ENCODE data around the gene KRI1. TPM values are rescaled to one million over a fixed set of nuclear protein-coding genes. Genes with fewer than 3 reads are reported as not detected.

KRI1 gene
- polyA plus RNA-seq: 10 to 100 TPM; 16.4 to 25.3 TPM

DNA sequence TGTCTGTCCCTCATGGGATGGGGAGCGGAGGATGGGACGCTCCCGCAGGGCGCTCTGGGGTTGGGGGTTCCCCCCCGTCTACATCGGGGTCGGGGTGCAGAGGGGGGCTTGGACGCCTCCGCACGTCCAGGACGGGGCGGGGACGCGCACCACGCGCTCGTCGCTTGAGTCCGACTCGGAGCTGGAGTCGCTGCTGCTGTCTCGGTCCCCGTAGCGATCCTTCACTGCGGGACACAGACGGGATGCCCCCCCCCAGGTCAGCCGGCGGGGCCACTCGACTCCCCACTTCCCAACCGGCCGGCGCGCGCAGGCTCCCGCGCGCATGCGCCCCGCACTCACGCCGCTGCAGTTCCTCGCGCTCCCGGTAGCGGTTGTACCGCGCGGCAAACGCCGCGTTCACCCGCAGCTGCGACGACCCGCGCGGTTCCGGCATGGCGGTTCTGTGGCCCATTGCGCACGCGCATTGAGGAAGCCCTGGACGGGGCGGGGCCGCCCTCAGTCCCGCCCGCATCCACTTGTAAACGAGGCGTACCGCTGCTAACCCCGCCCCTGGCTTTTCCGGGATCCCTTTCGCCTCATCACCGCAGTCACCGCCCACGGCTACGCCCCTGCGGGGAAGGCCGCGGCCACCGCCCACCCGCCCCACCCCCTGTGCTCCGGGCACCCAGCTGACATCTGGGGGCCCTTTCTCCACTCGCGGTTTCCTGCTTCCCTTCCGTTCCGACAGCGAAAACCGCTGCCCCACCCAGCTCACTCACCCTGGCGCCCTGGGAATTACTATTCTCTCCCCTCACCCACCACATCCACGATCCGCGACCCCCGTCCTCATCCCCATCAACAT lies at the start of gene KRI1:
TSS of gene KRI1 (minus strand) at position 444 of the 841 bp plus-strand sequence. CDS start at position 433, 11 bp downstream.
- no peaks in the 10 kb centered on the region for H3K36me3 ChIP-seq (ENCODE audit: control insufficient read depth in 2 of 2, insufficient read depth in 2 of 2, low read length in 1 of 2)
- H3K9me3 ChIP-seq (ENCODE audit: control insufficient read depth in 2 of 2, insufficient read depth in 1 of 2, low read depth in 1 of 2, low read length in 1 of 2): no peaks in the 10 kb centered on the region
- WGBS, 2 donors: 0% methylated on average over 70 to 94 of the region's 94 CpGs
- H3K27ac ChIP-seq (ENCODE audit: low read depth in 2 of 2, low read length in 1 of 2): peak within 1 kb of the TSS; percentile 93 to 94
- H3K4me1 ChIP-seq (ENCODE audit: control insufficient read depth in 2 of 2, insufficient read depth in 2 of 2, low read length in 1 of 2): peaks cover 3 to 4% of the 10 kb centered on the region in 2 donors
- H3K4me3 ChIP-seq (ENCODE audit: low read depth in 1 of 2, low read length in 2 of 2): peak within 1 kb of the TSS; percentile 73 to 88
- H3K27me3 ChIP-seq (ENCODE audit: control insufficient read depth in 1 of 2, insufficient read depth in 2 of 2, low read length in 2 of 2): no peaks in the 10 kb centered on the region

DNA sequence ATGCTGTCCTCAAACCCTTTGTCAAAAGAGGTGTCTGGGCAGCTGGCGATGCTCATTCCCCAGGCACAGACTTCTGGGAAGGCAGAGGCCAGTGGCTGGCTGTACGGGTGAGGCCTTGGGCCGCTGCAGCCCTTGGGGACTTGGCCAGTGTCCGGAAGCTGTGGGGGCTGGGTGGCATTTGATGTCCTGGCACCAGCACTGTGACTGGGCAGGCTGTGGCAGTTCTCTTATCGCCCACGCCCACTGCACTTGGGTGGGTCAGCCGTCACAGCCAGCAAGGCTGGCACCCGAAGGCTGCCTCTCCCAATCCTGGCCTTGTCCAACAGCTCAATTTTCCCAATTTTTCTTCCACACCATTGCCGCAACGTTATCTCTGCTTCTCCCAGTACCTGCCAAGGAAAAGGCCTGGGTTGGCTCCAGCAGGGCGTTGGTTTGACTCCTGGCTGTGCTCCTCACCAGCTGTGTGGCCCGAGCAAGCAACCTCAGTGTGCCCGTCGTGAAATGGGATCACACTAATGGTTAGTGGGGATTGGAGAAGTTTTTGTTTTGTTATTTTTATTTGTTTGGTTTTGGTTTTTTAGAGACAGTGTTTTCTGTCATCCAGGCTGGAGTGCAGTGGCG lies 46.8 kb upstream of the KRI1 start:
- Histone ChIP-seq H3K36me3 (ENCODE audit: control insufficient read depth in 2 of 2, insufficient read depth in 2 of 2, low read length in 1 of 2) (no peaks in the 10 kb centered on the region), H3K4me3 (ENCODE audit: low read depth in 1 of 2, low read length in 2 of 2) (no peak overlapping the region), H3K4me1 (ENCODE audit: control insufficient read depth in 2 of 2, insufficient read depth in 2 of 2, low read length in 1 of 2) (peaks cover 3 to 15% of the 10 kb centered on the region in 2 donors), H3K27ac (ENCODE audit: low read depth in 2 of 2, low read length in 1 of 2) (peak overlapping the region; percentile 5 to 24), H3K9me3 (ENCODE audit: control insufficient read depth in 2 of 2, insufficient read depth in 1 of 2, low read depth in 1 of 2, low read length in 1 of 2) (no peaks in the 10 kb centered on the region), H3K27me3 (ENCODE audit: control insufficient read depth in 1 of 2, insufficient read depth in 2 of 2, low read length in 2 of 2) (no peaks in the 10 kb centered on the region)
- WGBS, 2 donors: 29 to 38% methylated on average over 15 of the region's 15 CpGs

DNA sequence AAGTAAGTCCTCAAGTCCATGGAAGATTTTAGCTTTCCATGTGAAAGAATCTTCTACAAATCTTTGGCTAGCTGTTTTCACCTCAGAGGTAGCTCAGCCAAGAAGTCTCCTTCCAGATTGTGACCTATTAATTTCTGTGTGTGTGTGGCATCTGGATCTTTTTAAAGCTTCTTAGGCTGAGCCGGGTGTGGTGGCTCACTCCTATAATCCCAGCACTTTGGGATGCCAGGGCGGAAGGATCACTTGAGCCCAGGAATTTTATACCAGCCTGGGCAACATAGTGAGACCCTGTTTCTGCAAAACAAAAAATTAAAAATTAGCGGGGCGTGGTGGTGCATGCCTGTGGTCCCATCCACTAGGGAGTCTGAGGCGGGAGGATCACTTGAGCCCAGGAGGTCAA lies 46.1 kb upstream of the KRI1 start:
- Histone ChIP-seq H3K27ac (ENCODE audit: low read depth in 2 of 2, low read length in 1 of 2) (no peak overlapping the region), H3K27me3 (ENCODE audit: control insufficient read depth in 1 of 2, insufficient read depth in 2 of 2, low read length in 2 of 2) (no peaks in the 10 kb centered on the region), H3K9me3 (ENCODE audit: control insufficient read depth in 2 of 2, insufficient read depth in 1 of 2, low read depth in 1 of 2, low read length in 1 of 2) (no peaks in the 10 kb centered on the region), H3K4me3 (ENCODE audit: low read depth in 1 of 2, low read length in 2 of 2) (no peak overlapping the region), H3K36me3 (ENCODE audit: control insufficient read depth in 2 of 2, insufficient read depth in 2 of 2, low read length in 1 of 2) (no peaks in the 10 kb centered on the region), H3K4me1 (ENCODE audit: control insufficient read depth in 2 of 2, insufficient read depth in 2 of 2, low read length in 1 of 2) (peaks cover 3 to 11% of the 10 kb centered on the region in 2 donors)
- 49 to 58% methylated on average over 5 of the region's 5 CpGs for WGBS, 2 donors

DNA sequence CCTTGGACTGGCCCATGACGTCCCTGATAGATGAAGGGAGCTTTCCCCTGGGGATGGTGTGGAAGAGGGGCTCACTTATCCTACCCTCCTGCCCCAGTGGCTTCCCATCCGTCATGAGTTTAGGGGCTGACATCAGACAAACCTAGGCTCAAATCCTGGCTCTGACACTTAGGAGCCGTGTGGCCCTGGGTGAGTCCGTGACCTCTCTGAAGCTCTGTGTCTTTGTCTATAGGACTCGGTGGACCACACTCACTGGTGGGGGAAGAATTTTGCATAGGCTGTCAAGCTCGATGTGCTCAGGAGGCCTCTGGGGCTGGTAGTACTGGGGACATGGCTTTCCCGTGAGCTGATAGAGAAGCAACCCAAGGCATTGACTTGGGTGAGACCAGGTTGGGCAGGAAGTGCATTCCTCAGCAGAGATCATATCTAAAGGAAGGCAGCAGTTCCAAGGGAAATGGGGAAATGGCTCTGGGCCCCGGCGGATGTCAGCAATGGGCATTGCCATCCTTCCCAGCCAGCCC lies 38.7 kb upstream of the KRI1 start:
- H3K4me1 ChIP-seq (ENCODE audit: control insufficient read depth in 2 of 2, insufficient read depth in 2 of 2, low read length in 1 of 2): peaks cover 2 to 4% of the 10 kb centered on the region in 2 donors
- H3K27me3 ChIP-seq (ENCODE audit: control insufficient read depth in 1 of 2, insufficient read depth in 2 of 2, low read length in 2 of 2): no peaks in the 10 kb centered on the region
- H3K4me3 ChIP-seq (ENCODE audit: low read depth in 1 of 2, low read length in 2 of 2): no peak overlapping the region
- H3K27ac ChIP-seq (ENCODE audit: low read depth in 2 of 2, low read length in 1 of 2): peak overlapping the region; percentile 88 to 90
- H3K36me3 ChIP-seq (ENCODE audit: control insufficient read depth in 2 of 2, insufficient read depth in 2 of 2, low read length in 1 of 2): no peaks in the 10 kb centered on the region
- no peaks in the 10 kb centered on the region for H3K9me3 ChIP-seq (ENCODE audit: control insufficient read depth in 2 of 2, insufficient read depth in 1 of 2, low read depth in 1 of 2, low read length in 1 of 2)
- 70 to 72% methylated on average over 9 of the region's 9 CpGs for WGBS, 2 donors

DNA sequence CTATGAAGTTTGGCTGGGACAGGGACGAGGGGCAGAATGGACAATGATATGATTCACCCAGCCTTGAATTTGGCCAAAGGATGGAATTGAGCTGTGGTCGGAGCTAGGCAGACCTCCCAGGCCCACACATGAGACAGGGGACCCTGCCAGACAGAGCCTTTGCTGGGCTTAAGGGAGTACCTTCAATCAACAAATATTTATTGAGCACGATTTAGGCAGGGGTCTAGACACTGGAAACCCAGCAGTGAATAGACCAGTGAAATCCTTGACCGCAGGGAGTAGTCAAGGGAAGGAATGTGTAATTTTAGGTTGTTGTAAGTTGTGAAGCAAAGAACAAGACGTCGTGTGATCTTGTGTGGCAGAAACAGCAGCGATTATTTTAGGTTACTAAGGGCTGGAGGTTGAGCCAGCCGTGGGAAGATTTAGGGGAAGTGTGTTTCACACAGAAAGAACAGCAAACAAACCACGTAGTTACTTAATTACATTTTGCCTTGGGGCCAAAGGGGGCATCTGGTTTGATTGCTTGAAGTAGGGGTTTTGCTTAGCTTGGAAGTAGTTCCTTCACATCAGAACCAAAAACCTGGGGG lies 38.2 kb upstream of the KRI1 start:
- no peak overlapping the region for H3K4me3 ChIP-seq (ENCODE audit: low read depth in 1 of 2, low read length in 2 of 2)
- peaks cover 2 to 4% of the 10 kb centered on the region in 2 donors for H3K4me1 ChIP-seq (ENCODE audit: control insufficient read depth in 2 of 2, insufficient read depth in 2 of 2, low read length in 1 of 2)
- peak overlapping the region; percentile 88 to 90 for H3K27ac ChIP-seq (ENCODE audit: low read depth in 2 of 2, low read length in 1 of 2)
- no peaks in the 10 kb centered on the region for H3K27me3 ChIP-seq (ENCODE audit: control insufficient read depth in 1 of 2, insufficient read depth in 2 of 2, low read length in 2 of 2)
- no peaks in the 10 kb centered on the region for H3K36me3 ChIP-seq (ENCODE audit: control insufficient read depth in 2 of 2, insufficient read depth in 2 of 2, low read length in 1 of 2)
- no peaks in the 10 kb centered on the region for H3K9me3 ChIP-seq (ENCODE audit: control insufficient read depth in 2 of 2, insufficient read depth in 1 of 2, low read depth in 1 of 2, low read length in 1 of 2)
- 30 to 37% methylated on average over 9 of the region's 9 CpGs for WGBS, 2 donors

DNA sequence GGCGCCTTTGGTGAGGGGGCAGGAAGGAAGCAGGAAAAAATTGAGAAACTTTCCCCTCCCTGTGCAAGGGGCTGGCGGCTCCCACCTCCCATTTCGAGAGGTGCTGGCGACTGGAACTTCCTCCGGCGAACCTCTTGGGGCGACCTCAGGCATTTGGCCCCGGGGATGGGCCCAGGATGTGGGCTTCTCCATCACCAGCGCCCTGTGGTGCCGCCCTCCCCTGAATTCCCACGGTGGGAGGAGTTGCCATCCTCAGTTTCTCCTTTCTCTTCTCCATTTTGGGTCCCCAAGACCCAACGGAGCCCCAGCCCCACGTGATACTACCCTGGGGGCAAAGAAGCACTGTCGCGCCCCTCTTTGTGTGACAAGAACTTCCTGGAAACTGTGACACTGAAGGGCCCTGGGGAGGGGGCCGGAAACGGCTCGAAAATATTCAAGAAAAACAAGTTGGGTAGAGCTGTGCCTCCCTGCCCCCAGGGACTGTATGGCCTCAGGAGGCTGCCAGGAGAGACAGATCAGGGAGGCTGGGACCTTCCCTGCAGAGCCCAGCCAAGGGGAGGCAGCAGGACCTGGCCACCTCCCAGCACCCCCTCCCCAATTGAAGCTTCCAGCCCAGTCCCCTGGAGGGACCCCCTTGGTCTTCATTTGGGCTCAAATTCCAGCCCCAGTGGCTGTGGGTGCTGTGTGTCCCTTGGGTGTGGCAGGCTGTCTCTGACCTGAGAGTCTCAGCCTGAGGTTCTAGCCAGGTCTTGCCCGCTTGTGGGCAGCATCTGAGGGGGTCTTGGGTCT lies 37.5 kb upstream of the KRI1 start:
- Histone ChIP-seq H3K27ac (ENCODE audit: low read depth in 2 of 2, low read length in 1 of 2) (peak overlapping the region; percentile 88 to 90), H3K27me3 (ENCODE audit: control insufficient read depth in 1 of 2, insufficient read depth in 2 of 2, low read length in 2 of 2) (no peaks in the 10 kb centered on the region), H3K4me1 (ENCODE audit: control insufficient read depth in 2 of 2, insufficient read depth in 2 of 2, low read length in 1 of 2) (peaks cover 2 to 4% of the 10 kb centered on the region in 2 donors), H3K9me3 (ENCODE audit: control insufficient read depth in 2 of 2, insufficient read depth in 1 of 2, low read depth in 1 of 2, low read length in 1 of 2) (no peaks in the 10 kb centered on the region), H3K4me3 (ENCODE audit: low read depth in 1 of 2, low read length in 2 of 2) (peak overlapping the region; percentile 65 to 76), H3K36me3 (ENCODE audit: control insufficient read depth in 2 of 2, insufficient read depth in 2 of 2, low read length in 1 of 2) (no peaks in the 10 kb centered on the region)
- 8 to 14% methylated on average over 18 to 19 of the region's 19 CpGs for WGBS, 2 donors

DNA sequence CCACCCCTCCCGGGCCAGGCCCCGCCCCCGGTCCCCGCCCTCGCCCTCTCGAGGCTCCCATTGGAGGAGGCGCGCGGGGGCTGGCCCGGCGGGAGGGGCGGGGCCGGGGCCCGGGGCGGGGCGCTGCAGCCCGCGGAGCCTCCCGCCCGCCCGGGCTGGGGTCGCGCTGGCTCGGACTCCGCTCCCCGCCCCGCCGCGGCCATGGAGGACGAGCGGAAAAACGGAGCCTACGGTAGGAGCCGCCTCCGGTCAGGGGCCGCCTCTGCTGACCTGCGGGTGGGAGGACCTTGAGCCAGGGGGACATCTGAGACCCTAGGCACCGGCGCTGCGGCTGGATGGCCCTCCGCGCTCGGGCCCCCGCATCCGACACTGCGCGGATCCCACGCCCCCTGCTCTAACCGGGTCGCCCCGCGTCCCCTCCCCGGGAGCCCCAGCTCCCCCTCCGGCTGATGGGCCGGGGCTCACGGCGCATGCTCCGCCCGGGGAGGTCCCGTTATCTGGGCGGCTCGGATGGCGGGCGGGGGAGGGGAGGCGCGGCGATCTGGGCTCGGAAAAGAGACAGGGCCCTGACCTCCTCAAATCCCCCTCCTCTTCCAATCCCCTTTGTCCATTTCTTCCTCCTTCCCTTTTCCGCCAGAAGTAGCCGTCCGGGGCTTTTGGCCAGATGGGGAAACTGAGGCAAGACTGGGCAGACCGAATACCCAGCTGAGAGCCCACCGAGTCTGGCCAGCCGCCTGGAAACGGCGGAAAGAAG lies 36.7 kb upstream of the KRI1 start:
- 0 to 1% methylated on average over 56 to 76 of the region's 76 CpGs for WGBS, 2 donors

DNA sequence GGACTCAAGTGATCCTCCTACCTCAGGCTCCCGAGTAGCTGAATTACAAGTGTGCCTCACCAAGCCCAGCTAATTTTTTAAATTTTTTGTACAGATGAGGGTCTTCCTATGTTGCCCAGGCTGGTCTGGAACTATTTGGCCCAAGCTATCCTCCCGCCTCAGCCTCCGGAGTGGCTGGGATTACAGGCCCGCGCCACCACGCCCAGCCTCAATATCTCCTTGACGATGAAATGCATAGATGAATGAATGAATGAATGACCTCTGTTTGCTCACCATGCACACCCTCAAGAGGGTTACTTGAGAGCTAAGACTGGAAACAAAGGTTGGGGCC lies 36.2 kb upstream of the KRI1 start:
- WGBS, 2 donors: 20 to 21% methylated on average over 7 of the region's 7 CpGs
- no peak overlapping the region for H3K27ac ChIP-seq (ENCODE audit: low read depth in 2 of 2, low read length in 1 of 2)
- H3K4me3 ChIP-seq (ENCODE audit: low read depth in 1 of 2, low read length in 2 of 2): peak overlapping the region in 1 of 2 donors; percentile 65
- H3K27me3 ChIP-seq (ENCODE audit: control insufficient read depth in 1 of 2, insufficient read depth in 2 of 2, low read length in 2 of 2): no peaks in the 10 kb centered on the region
- no peaks in the 10 kb centered on the region for H3K36me3 ChIP-seq (ENCODE audit: control insufficient read depth in 2 of 2, insufficient read depth in 2 of 2, low read length in 1 of 2)
- peaks cover 2 to 4% of the 10 kb centered on the region in 2 donors for H3K4me1 ChIP-seq (ENCODE audit: control insufficient read depth in 2 of 2, insufficient read depth in 2 of 2, low read length in 1 of 2)
- H3K9me3 ChIP-seq (ENCODE audit: control insufficient read depth in 2 of 2, insufficient read depth in 1 of 2, low read depth in 1 of 2, low read length in 1 of 2): no peaks in the 10 kb centered on the region

More for the DNA sequence above, 36.7 kb upstream of the KRI1 start:
- peak overlapping the region; percentile 65 to 76 for H3K4me3 ChIP-seq (ENCODE audit: low read depth in 1 of 2, low read length in 2 of 2)
- no peaks in the 10 kb centered on the region for H3K36me3 ChIP-seq (ENCODE audit: control insufficient read depth in 2 of 2, insufficient read depth in 2 of 2, low read length in 1 of 2)
- peaks cover 2 to 4% of the 10 kb centered on the region in 2 donors for H3K4me1 ChIP-seq (ENCODE audit: control insufficient read depth in 2 of 2, insufficient read depth in 2 of 2, low read length in 1 of 2)
- H3K27ac ChIP-seq (ENCODE audit: low read depth in 2 of 2, low read length in 1 of 2): peak overlapping the region; percentile 88 to 90
- no peaks in the 10 kb centered on the region for H3K9me3 ChIP-seq (ENCODE audit: control insufficient read depth in 2 of 2, insufficient read depth in 1 of 2, low read depth in 1 of 2, low read length in 1 of 2)
- no peaks in the 10 kb centered on the region for H3K27me3 ChIP-seq (ENCODE audit: control insufficient read depth in 1 of 2, insufficient read depth in 2 of 2, low read length in 2 of 2)
